Spleen (tissue), 11 donors: ENCODE results near the gene MPND. TPM values are rescaled to one million over a fixed set of nuclear protein-coding genes. Genes with fewer than 3 reads are reported as not detected.
A peak's percentile ranks its signal among the peaks of the same experiment; 100 is the strongest.

ENCODE experiments used
- DNase-seq: peaks from one replicate; pipeline ENCODE4 v3.0.0-alpha.2; 2020
- H3K27ac ChIP-seq, 8 donors: fragments of 200-600 bp; sonication (generic) in 7 of 8; 1 replicate in 4 of 8; 2 replicates in 4 of 8; pipeline versions ENCODE4 v1.5.0 to v1.8.0; 2016 to 2021; ENCODE audit warnings: inconsistent platforms in 4 of 8, mild to moderate bottlenecking in 4 of 8, moderate library complexity in 1 of 8
- H3K27me3 ChIP-seq, 7 donors: fragments of 200-600 bp; sonication (generic) in 6 of 7; replicated peaks in 1 of 7; 1 replicate in 4 of 7; 2 replicates in 3 of 7; pipeline versions ENCODE4 v1.5.0 to v1.8.0; 2016 to 2021; ENCODE audit warnings: inconsistent platforms in 3 of 7, mild to moderate bottlenecking in 1 of 7
- H3K36me3 ChIP-seq, 6 donors: fragments of 200-600 bp; sonication (generic) in 5 of 6; 1 replicate in 4 of 6; 2 replicates in 2 of 6; pipeline versions ENCODE4 v1.5.0 to v1.8.0; 2016 to 2021; ENCODE audit warnings: inconsistent platforms in 2 of 6
- H3K4me1 ChIP-seq, 6 donors: fragments of 200-600 bp; sonication (generic) in 5 of 6; 1 replicate in 3 of 6; 2 replicates in 3 of 6; pipeline versions ENCODE4 v1.5.0 to v1.8.0; 2016 to 2021; ENCODE audit warnings: inconsistent platforms in 3 of 6
- H3K4me3 ChIP-seq, 8 donors: fragments of 200-600 bp; sonication (generic) in 7 of 8; 1 replicate in 4 of 8; 2 replicates in 4 of 8; pipeline versions ENCODE4 v1.5.0 to v1.8.0; 2016 to 2021; ENCODE audit warnings: inconsistent platforms in 4 of 8, mild to moderate bottlenecking in 4 of 8, moderate library complexity in 2 of 8
- H3K9me3 ChIP-seq, 8 donors: fragments of 200-600 bp; sonication (generic) in 7 of 8; 1 replicate in 4 of 8; 2 replicates in 4 of 8; pipeline versions ENCODE4 v1.5.0 to v1.8.0; 2016 to 2021; ENCODE audit warnings: inconsistent platforms in 4 of 8
- POLR2A ChIP-seq, 3 donors: fragments of 450-650 bp; IDR thresholded peaks; one replicate each; pipeline ENCODE4 v1.5.1; 2017; ENCODE audit warnings: antibody characterized with exemption in 3 of 3, mild to moderate bottlenecking in 1 of 3
- POLR2AphosphoS5 ChIP-seq, 3 donors: sonication (generic); formaldehyde crosslinking; IDR thresholded peaks; one replicate each; pipeline ENCODE4 v1.5.1; 2017; ENCODE audit warnings: antibody characterized with exemption in 3 of 3
- WGBS, 5 donors: extraction: QIAGEN DNeasy Blood & Tissue Kit in 3 of 5; methylation state at CpG; one replicate each; pipeline versions ENCODE4 v1.1.5 to v1.1.7; 2013 to 2018; 5-methylcytosine and 5-hydroxymethylcytosine counted together
- intact Hi-C: fragments of 100-400 bp; cut with DNase I; formaldehyde crosslinking; loops from one replicate; pipeline ENCODE4 v1.15.0; 2023; ENCODE audit warnings: low total_unique reads
- polyA plus RNA-seq, 3 donors: library from polyadenylated mRNA; stranded (reverse); fragments of 200-250 nt; gene quantifications; one replicate each; pipeline ENCODE4 v1.2.1, GENCODE V29; 2013
- total RNA-seq, 7 donors: library from RNA; depleted of rRNA in 3 of 7; stranded (reverse); fragments of >200 nt in 3 of 7; fragmentation: NEBNext Ultra II Directional in 4 of 7; extraction: Animal tissue kit (Norgen Biotek cat#: 25700) in 4 of 7; gene quantifications; one replicate each; pipeline versions ENCODE4 v1.1.0 to v1.2.1, GENCODE V29; 2016 to 2021
- TF ChIP-seq, protein P1 (sequence below), 11 experiments: fragments of 200-600 bp in 7 of 11; fragments of 450-650 bp in 4 of 11; sonication (generic) in 4 of 11; IDR thresholded peaks in 8 of 11; conservative IDR thresholded peaks in 3 of 11; 1 replicate in 7 of 11; 2 replicates in 4 of 11; pipeline versions ENCODE4 v1.4.0 to v1.8.0; 2016 to 2021; ENCODE audit warnings: antibody characterized with exemption in 11 of 11, inconsistent platforms in 4 of 11, mild to moderate bottlenecking in 1 of 11
- donor health status: healthy with polysubstance abuse.
- donor health status: DM: no; HTN: no; CAD: no; lungs with moderate emphysema.
- donor health status: DM: no; HTN: no; CAD: no.
- donor health status: Bipolar disorder and iron deficiency.
- donor health status: healthy.
- donor health status: DM: no; HTN: no; CAD: no.
- donor health status: DM: yes; HTN: yes; CAD: no.

Gene MPND
- total and polyA plus RNA-seq, 10 donors: 6.4 to 24.2 (median 16.0) TPM

DNA sequence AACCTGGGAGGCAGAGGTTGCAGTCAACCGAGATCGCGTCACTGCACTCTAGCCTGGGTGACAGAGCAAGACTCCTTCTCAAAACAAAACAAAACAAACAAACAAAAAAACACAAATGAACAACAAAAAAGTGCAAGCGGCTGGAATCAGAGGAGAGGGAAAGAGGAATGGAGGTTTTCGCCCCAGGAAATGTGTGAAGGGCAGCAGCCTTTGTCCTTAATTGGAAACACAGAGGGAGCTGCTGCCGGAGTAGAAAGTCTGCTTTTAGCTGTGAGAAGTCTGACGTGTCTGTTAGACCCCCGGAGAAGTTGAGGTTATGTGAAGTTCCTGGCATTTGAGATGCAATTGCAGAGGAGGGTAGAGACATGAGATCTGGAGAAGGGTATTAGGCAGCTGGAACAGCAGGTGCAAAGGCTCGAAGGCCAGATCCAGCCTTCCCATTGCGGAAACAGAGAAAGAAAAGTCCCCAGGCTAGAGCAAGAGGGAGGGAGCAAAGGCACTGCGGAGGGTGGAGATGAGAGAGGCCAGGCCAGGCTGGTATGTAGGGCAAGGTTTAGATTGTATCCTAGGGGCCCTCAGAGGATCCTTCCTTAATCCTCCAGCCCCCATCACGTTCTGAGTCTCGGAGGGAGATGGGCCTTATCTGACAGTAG is 41.6 kb upstream of the MPND start:
- Histone ChIP-seq H3K4me1 (peaks cover 0 to 26% (median 8%) of the 10 kb centered on the region in 6 donors), H3K4me3 (peak overlapping the region in 2 of 8 donors; percentile 23 to 36), H3K27ac (peak overlapping the region in 4 of 8 donors; percentile 8 to 59 (median 40)), H3K27me3 (peaks cover 0 to 39% (median 18%) of the 10 kb centered on the region in 7 donors), H3K9me3 (no peaks in the 10 kb centered on the region), H3K36me3 (no peaks in the 10 kb centered on the region)
- no peak for DNase-seq
- TF ChIP-seq, protein P1, sequence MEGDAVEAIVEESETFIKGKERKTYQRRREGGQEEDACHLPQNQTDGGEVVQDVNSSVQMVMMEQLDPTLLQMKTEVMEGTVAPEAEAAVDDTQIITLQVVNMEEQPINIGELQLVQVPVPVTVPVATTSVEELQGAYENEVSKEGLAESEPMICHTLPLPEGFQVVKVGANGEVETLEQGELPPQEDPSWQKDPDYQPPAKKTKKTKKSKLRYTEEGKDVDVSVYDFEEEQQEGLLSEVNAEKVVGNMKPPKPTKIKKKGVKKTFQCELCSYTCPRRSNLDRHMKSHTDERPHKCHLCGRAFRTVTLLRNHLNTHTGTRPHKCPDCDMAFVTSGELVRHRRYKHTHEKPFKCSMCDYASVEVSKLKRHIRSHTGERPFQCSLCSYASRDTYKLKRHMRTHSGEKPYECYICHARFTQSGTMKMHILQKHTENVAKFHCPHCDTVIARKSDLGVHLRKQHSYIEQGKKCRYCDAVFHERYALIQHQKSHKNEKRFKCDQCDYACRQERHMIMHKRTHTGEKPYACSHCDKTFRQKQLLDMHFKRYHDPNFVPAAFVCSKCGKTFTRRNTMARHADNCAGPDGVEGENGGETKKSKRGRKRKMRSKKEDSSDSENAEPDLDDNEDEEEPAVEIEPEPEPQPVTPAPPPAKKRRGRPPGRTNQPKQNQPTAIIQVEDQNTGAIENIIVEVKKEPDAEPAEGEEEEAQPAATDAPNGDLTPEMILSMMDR (IDR thresholded peaks at IDR 0.05 in 8 of 11, conservative IDR thresholded peaks at IDR 0.05 in 3 of 11): no peak
- no peak for TF ChIP-seq POLR2A (IDR thresholded peaks at IDR 0.05)
- no peak for TF ChIP-seq POLR2AphosphoS5 (IDR thresholded peaks at IDR 0.05)
- intact Hi-C loops: no loop called here
- WGBS, 5 donors: 39 to 50% (median 44%) methylated on average over 13 of the region's 13 CpGs

DNA sequence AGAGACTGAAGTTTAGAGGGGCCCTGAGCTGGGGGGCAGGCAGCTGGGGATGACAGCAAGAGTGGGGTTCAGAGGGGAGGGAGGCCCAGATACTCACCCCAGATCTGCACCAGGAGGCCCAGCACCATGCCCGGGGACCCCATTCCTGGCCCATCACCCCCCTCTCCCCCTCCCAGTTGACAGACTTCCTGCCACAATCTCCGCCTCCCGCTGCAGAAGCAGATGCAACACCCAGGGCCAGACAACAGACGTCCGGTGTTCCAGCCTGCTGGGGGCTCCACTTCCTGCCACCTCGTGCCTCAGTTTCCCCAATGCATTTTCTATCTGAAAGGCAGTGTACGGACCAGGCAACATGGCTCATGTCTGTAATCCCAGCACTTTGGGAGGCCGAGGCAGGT is 41.1 kb upstream of the MPND start, which contains the start of gene TMIGD2:
TMIGD2 (minus strand) TSS at position 147 of the 398 bp plus-strand sequence; CDS start at position 143, 4 bp downstream.
- no peak for DNase-seq
- WGBS, 5 donors: 17 to 33% (median 25%) methylated on average over 4 to 8 of the region's 8 CpGs
- Histone ChIP-seq H3K4me1 (peaks cover 0 to 26% (median 8%) of the 10 kb centered on the region in 6 donors), H3K36me3 (no peaks in the 10 kb centered on the region), H3K4me3 (peak within 1 kb of the TSS in 2 of 8 donors; percentile 23 to 36), H3K9me3 (no peaks in the 10 kb centered on the region), H3K27ac (peak within 1 kb of the TSS in 4 of 8 donors; percentile 8 to 59 (median 40)), H3K27me3 (peaks cover 0 to 40% (median 18%) of the 10 kb centered on the region in 7 donors)
- intact Hi-C loops: no loop called here
- TF ChIP-seq, protein P1 (IDR thresholded peaks at IDR 0.05 in 8 of 11, conservative IDR thresholded peaks at IDR 0.05 in 3 of 11): no peak
- TF ChIP-seq POLR2AphosphoS5 (IDR thresholded peaks at IDR 0.05) (no peak), POLR2A (IDR thresholded peaks at IDR 0.05) (no peak)

DNA sequence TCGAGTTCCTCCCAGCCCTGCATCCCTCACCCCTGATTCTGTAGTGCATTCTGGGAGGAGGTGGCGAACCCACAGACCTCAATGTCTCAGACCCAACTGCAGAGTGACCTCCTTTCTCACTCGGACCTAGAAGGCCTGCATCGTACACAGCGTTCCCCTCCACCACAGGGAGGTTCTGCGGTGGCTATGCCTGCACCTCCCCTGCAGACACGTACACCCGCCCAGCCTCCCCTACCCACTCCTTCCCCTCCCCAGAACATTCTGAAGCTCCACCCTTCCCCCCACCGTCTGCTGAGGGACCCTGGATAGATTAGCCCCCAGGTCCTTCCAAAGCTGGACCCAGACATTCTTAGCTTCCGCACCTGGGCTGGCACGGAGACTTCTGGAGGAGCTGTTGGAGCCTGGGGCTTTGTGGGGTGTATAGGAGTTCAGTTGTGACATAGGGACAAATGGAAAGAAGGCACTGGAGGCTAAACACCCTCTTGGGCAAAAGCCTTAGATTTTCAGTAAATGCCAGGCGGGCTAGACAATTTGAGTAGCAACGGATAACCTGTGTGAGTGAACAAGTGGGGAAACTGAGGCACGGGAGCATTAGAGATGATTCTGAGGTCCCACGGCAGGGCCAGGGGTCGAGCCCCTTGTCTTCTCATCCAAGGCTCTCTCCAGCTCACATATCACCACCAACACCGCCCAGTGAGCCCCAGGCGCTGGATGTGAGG is 39.4 kb upstream of the MPND start:
- no peaks in the 10 kb centered on the region for H3K36me3 ChIP-seq
- TF ChIP-seq, protein P1 (IDR thresholded peaks at IDR 0.05 in 8 of 11, conservative IDR thresholded peaks at IDR 0.05 in 3 of 11): no peak
- TF ChIP-seq POLR2A (IDR thresholded peaks at IDR 0.05) (no peak), POLR2AphosphoS5 (IDR thresholded peaks at IDR 0.05) (no peak)
- H3K27me3 ChIP-seq: peaks cover 0 to 40% (median 18%) of the 10 kb centered on the region in 7 donors
- WGBS, 5 donors: 46 to 56% (median 53%) methylated on average over 16 to 18 of the region's 18 CpGs
- peaks cover 0 to 26% (median 8%) of the 10 kb centered on the region in 6 donors for H3K4me1 ChIP-seq
- intact Hi-C loops: no loop called here
- no peak for DNase-seq
- peak overlapping the region in 7 of 8 donors; percentile 9 to 71 (median 34) for H3K4me3 ChIP-seq
- H3K9me3 ChIP-seq: no peaks in the 10 kb centered on the region
- H3K27ac ChIP-seq: peak overlapping the region in 3 of 8 donors; percentile 56 to 59 (median 59)
